K562 (cell line): ENCODE results near the gene PPP1R10. TPM values are rescaled to one million over a fixed set of nuclear protein-coding genes. Genes with fewer than 3 reads are reported as not detected.

Experiments used
- ARID1B ChIP-seq: fragments of 450-650 bp; IDR thresholded peaks from 2 replicates; pipeline ENCODE4 v1.6.1; 2016; ENCODE audit warnings: antibody characterized with exemption, mild to moderate bottlenecking, inconsistent platforms
- HMGN3 ChIP-seq: IDR thresholded peaks from 2 replicates; pipeline ENCODE4 v1.6.1; 2011; ENCODE audit warnings: borderline replicate concordance, low read depth, mild to moderate bottlenecking, mixed read lengths, low read length; ENCODE audit not compliant: insufficient read length; ENCODE audit errors: extremely low read depth
- HOXB6 ChIP-seq: fragments of 250-450 bp; sonication (Bioruptor Pico); IDR thresholded peaks from 2 replicates; pipeline ENCODE4 v1.5.1; 2022; ENCODE audit warnings: mild to moderate bottlenecking, borderline replicate concordance
- KDM1A ChIP-seq, 2 experiments: fragments of 450-650 bp; IDR thresholded peaks; 2 replicates each; pipeline ENCODE4 v1.6.1; 2016; ENCODE audit warnings: mild to moderate bottlenecking in 2 of 2
- NFXL1 ChIP-seq: fragments of 450-650 bp; formaldehyde crosslinking; IDR thresholded peaks from 2 replicates; pipeline ENCODE4 v1.4.0; 2021; ENCODE audit warnings: mild to moderate bottlenecking
- RFX5 ChIP-seq: IDR thresholded peaks from 2 replicates; pipeline ENCODE4 v1.6.1; 2011; ENCODE audit warnings: low read depth, mild to moderate bottlenecking, improper control_type of control experiment, low read length
- RNF2 ChIP-seq: sonication (generic); IDR thresholded peaks from 2 replicates; pipeline ENCODE4 v1.6.1; 2016
- TARDBP ChIP-seq: fragments of 450-650 bp; IDR thresholded peaks from 2 replicates; pipeline ENCODE4 v1.6.1; 2016
- TBL1XR1 ChIP-seq, 2 experiments: IDR thresholded peaks; 2 replicates each; pipeline ENCODE4 v1.6.1; 2012; ENCODE audit warnings: improper control_type of control experiment in 2 of 2, low read length in 2 of 2, mild to moderate bottlenecking in 1 of 2
- TEAD1 ChIP-seq, 2 experiments: fragments of 450-650 bp in 1 of 2; sonication (generic) in 1 of 2; formaldehyde crosslinking; IDR thresholded peaks; 2 replicates each; pipeline versions ENCODE4 v1.4.0 to v1.8.0; 2020 to 2022; ENCODE audit warnings: mild to moderate bottlenecking in 2 of 2, missing genetic modification reagents in 1 of 2
- YBX1 ChIP-seq: fragments of 450-650 bp; IDR thresholded peaks from 2 replicates; pipeline ENCODE4 v1.7.1; 2016; ENCODE audit warnings: mild to moderate bottlenecking
- ZNF134 ChIP-seq: fragments of 250-450 bp; sonication (Bioruptor Pico); conservative IDR thresholded peaks from 2 replicates; pipeline ENCODE4 v1.4.0; 2020
- ZNF830 ChIP-seq: fragments of 250-450 bp; sonication (Bioruptor Pico); IDR thresholded peaks from 2 replicates; pipeline ENCODE4 v1.5.0; 2021; ENCODE audit warnings: mild to moderate bottlenecking
- ZSCAN29 ChIP-seq: fragments of 450-650 bp; IDR thresholded peaks from 2 replicates; pipeline ENCODE4 v1.6.1; 2017
- polyA plus RNA-seq, 8 experiments: library from polyadenylated mRNA; depleted of rRNA in 4 of 8; stranded (reverse) in 5 of 8; unstranded in 3 of 8; fragments of >200 nt; fragmentation: Nextera tagmentation in 2 of 8; fragmentation: Illumina TruSeq in 1 of 8; extraction: Ambion mirVana in 2 of 8; extraction: Trizol in 1 of 8; gene quantifications; 2 replicates each; pipeline versions ENCODE4 v1.2.1 to v1.2.3, GENCODE V29; 2011 to 2014; ENCODE audit warnings: inconsistent platforms in 1 of 8, missing spikeins in 1 of 8
- total RNA-seq, 7 experiments: library from RNA; depleted of rRNA in 6 of 7; stranded (reverse); fragments of >200 nt in 6 of 7; fragmentation: Illumina TruSeq in 2 of 7; extraction: Trizol in 2 of 7; gene quantifications; 2 replicates each; pipeline versions ENCODE4 v1.2.1 to v1.2.3, GENCODE V29; 2011 to 2021; ENCODE audit warnings: low replicate concordance in 1 of 7
- TF ChIP-seq, protein P1 (sequence below): fragments of 450-650 bp; IDR thresholded peaks from 2 replicates; pipeline ENCODE4 v1.6.1; 2018; ENCODE audit not compliant: partially characterized antibody
- TF ChIP-seq, protein P2 (sequence below): fragments of 450-650 bp; IDR thresholded peaks from one replicate; pipeline ENCODE4 v1.6.1; 2018; ENCODE audit warnings: mild to moderate bottlenecking, moderate library complexity; ENCODE audit not compliant: partially characterized antibody
- TF ChIP-seq, protein P3 (sequence below): sonication (generic); formaldehyde crosslinking; IDR thresholded peaks from 2 replicates; pipeline ENCODE4 v1.8.0; 2022; ENCODE audit warnings: mild to moderate bottlenecking, missing genetic modification reagents, borderline replicate concordance
- TF ChIP-seq, protein P4 (sequence below), 2 experiments: fragments of 450-650 bp; IDR thresholded peaks; 2 replicates each; pipeline ENCODE4 v1.6.1; 2016

PPP1R10 gene
- total and polyA plus RNA-seq, 9 of the 15 experiments (the other 6 are each of a cell fraction or from before 2014, with no cell fraction given), result 14.1 to 65.5 (median 32.6) TPM

DNA sequence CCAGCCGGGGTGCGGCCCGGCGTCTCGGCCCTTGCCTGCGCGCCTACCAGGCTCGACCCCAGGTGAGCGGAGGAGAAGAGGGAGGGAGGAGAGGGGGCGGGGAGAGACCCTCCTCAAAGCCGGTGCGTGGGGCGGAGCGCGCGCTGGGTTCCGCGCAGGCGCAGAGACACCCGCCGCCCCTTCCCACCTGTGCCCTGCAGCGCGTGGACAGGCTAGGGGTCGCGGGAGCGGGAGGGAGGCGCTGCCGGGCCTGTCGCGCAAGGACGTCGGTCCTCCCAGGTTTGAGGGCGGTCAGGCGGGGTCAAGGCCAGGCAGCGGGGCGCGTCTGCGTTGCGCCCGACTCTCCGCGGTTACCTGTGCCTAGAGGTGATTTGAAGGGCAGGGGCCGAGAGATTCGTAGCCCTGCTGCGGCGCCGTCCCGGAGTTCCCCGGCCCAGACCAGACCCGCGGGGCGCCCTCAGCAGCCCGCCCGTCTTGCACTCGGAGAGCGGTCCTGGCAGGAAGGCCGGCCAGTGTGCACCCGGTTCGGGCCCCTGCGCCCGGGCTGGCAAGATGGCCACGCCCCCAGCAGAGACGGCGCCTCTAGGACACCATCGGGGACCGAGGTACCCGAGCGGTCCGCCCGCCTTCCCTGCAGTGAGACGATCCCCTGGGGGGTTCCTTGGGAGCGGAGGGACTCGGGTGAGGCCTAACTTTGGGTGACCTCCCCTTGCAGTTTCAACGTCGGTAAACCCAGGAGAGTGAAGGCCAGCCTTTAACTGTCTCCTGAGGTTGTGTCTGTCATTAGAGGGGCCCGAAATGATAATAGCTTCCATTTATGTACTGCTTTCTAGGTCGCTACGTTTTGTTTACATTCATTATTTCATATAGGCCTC is 30.4 kb upstream of the PPP1R10 start (continued):
- TF ChIP-seq, protein P1, sequence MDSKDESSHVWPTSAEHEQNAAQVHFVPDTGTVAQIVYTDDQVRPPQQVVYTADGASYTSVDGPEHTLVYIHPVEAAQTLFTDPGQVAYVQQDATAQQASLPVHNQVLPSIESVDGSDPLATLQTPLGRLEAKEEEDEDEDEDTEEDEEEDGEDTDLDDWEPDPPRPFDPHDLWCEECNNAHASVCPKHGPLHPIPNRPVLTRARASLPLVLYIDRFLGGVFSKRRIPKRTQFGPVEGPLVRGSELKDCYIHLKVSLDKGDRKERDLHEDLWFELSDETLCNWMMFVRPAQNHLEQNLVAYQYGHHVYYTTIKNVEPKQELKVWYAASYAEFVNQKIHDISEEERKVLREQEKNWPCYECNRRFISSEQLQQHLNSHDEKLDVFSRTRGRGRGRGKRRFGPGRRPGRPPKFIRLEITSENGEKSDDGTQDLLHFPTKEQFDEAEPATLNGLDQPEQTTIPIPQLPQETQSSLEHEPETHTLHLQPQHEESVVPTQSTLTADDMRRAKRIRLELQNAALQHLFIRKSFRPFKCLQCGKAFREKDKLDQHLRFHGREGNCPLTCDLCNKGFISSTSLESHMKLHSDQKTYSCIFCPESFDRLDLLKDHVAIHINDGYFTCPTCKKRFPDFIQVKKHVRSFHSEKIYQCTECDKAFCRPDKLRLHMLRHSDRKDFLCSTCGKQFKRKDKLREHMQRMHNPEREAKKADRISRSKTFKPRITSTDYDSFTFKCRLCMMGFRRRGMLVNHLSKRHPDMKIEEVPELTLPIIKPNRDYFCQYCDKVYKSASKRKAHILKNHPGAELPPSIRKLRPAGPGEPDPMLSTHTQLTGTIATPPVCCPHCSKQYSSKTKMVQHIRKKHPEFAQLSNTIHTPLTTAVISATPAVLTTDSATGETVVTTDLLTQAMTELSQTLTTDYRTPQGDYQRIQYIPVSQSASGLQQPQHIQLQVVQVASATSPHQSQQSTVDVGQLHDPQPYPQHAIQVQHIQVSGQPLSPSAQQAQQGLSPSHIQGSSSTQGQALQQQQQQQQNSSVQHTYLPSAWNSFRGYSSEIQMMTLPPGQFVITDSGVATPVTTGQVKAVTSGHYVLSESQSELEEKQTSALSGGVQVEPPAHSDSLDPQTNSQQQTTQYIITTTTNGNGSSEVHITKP, result peak; percentile 25
- TF ChIP-seq RFX5 (no peak), TEAD1 (CRISPR knock-in tag; IDR thresholded peaks at IDR 0.05) (peak in 1 of 2 experiments; percentile 88; a peak in 2 of 4 replicates), ZSCAN29 (no peak), ARID1B (no peak; the same call in 1 of the 2 replicates), RNF2 (no peak; the same call in 1 of the 2 replicates), TARDBP (peak; percentile 44; the same call in 1 of the 2 replicates), YBX1 (no peak), ZNF134 (0 out of 2 replicates have a peak, but pooled peaks have one; percentile 5), KDM1A (IDR thresholded peaks at IDR 0.05) (no peak), HOXB6 (CRISPR knock-in tag) (no peak), NFXL1 (CRISPR knock-in tag) (no peak), ZNF830 (CRISPR knock-in tag) (peak; percentile 85), TBL1XR1 (IDR thresholded peaks at IDR 0.05; ENCODE audit: low read length in 2 of 2) (no peak), HMGN3 (peak; percentile 79)
- TF ChIP-seq, protein P2, sequence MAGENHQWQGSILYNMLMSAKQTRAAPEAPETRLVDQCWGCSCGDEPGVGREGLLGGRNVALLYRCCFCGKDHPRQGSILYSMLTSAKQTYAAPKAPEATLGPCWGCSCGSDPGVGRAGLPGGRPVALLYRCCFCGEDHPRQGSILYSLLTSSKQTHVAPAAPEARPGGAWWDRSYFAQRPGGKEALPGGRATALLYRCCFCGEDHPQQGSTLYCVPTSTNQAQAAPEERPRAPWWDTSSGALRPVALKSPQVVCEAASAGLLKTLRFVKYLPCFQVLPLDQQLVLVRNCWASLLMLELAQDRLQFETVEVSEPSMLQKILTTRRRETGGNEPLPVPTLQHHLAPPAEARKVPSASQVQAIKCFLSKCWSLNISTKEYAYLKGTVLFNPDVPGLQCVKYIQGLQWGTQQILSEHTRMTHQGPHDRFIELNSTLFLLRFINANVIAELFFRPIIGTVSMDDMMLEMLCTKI, result no peak
- TF ChIP-seq, protein P3, sequence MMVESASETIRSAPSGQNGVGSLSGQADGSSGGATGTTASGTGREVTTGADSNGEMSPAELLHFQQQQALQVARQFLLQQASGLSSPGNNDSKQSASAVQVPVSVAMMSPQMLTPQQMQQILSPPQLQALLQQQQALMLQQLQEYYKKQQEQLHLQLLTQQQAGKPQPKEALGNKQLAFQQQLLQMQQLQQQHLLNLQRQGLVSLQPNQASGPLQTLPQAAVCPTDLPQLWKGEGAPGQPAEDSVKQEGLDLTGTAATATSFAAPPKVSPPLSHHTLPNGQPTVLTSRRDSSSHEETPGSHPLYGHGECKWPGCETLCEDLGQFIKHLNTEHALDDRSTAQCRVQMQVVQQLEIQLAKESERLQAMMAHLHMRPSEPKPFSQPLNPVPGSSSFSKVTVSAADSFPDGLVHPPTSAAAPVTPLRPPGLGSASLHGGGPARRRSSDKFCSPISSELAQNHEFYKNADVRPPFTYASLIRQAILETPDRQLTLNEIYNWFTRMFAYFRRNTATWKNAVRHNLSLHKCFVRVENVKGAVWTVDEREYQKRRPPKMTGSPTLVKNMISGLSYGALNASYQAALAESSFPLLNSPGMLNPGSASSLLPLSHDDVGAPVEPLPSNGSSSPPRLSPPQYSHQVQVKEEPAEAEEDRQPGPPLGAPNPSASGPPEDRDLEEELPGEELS (CRISPR knock-in tag), result no peak; the same call in 1 of the 2 replicates
- TF ChIP-seq, protein P4, sequence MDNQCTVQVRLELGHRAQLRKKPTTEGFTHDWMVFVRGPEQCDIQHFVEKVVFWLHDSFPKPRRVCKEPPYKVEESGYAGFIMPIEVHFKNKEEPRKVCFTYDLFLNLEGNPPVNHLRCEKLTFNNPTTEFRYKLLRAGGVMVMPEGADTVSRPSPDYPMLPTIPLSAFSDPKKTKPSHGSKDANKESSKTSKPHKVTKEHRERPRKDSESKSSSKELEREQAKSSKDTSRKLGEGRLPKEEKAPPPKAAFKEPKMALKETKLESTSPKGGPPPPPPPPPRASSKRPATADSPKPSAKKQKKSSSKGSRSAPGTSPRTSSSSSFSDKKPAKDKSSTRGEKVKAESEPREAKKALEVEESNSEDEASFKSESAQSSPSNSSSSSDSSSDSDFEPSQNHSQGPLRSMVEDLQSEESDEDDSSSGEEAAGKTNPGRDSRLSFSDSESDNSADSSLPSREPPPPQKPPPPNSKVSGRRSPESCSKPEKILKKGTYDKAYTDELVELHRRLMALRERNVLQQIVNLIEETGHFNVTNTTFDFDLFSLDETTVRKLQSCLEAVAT (IDR thresholded peaks at IDR 0.05), result peak in 1 of 2 experiments; percentile 19; a peak in 1 of 4 replicates
